OCI-LY7 (cell line): ENCODE measurements around the gene FGF2. TPM values are rescaled to one million over a fixed set of nuclear protein-coding genes. Genes with fewer than 3 reads are reported as not detected.

Source experiments
- BruUV-seq: library from RNA; stranded (reverse); fragments of 400-500 nt; replicated peaks from 2 replicates; lab custom pipeline; 2021; lab: Mats Ljungman, UMichigan
- CTCF ChIA-PET: fragments of 300-600 bp; sonication (Branson Sonifier 250); formaldehyde crosslinking; loops from one replicate; lab custom pipeline; 2022; ENCODE audit warnings: antibody characterized with exemption; ENCODE audit not compliant: unreplicated experiment; lab: Charles Lee
- POLR2A ChIA-PET: fragments of 300-600 bp; sonication (Branson Sonifier 250); formaldehyde crosslinking; loops from one replicate; lab custom pipeline; 2022; ENCODE audit warnings: antibody characterized with exemption; lab: Charles Lee
- DNase-seq: peaks from one replicate; pipeline ENCODE4 v3.0.0-alpha.2; 2015; ENCODE audit warnings: low spot score
- H2AFZ ChIP-seq: fragments of 200-600 bp; sonication (generic), shearing (Covaris generic); 2 replicates; pipeline ENCODE4 v1.6.1; 2014; ENCODE audit warnings: mild to moderate bottlenecking, antibody characterized with exemption, low read length, moderate library complexity
- H3K27ac ChIP-seq: fragments of 200-600 bp; sonication (generic); 2 replicates; pipeline ENCODE4 v1.5.1; 2014; ENCODE audit warnings: mixed run types, low read depth, mild to moderate bottlenecking, moderate library complexity, low read length, inconsistent platforms; ENCODE audit not compliant: poor library complexity, severe bottlenecking
- H3K36me3 ChIP-seq: fragments of 200-600 bp; sonication (generic); 2 replicates; pipeline ENCODE4 v1.6.1; 2014; ENCODE audit warnings: mild to moderate bottlenecking, antibody characterized with exemption, low read length, moderate library complexity, mixed read lengths; ENCODE audit not compliant: insufficient read depth
- H3K4me1 ChIP-seq: fragments of 200-600 bp; sonication (generic); 2 replicates; pipeline ENCODE4 v1.5.1; 2014; ENCODE audit warnings: mild to moderate bottlenecking, low read length; ENCODE audit not compliant: insufficient read depth, poor library complexity, severe bottlenecking
- H3K4me2 ChIP-seq: fragments of 200-600 bp; sonication (generic); 2 replicates; pipeline ENCODE4 v1.6.1; 2014; ENCODE audit warnings: mild to moderate bottlenecking, low read length
- H3K4me3 ChIP-seq: fragments of 200-600 bp; sonication (generic); 2 replicates; pipeline ENCODE4 v1.5.1; 2014; ENCODE audit warnings: mild to moderate bottlenecking, low read depth, low read length; ENCODE audit not compliant: poor library complexity, severe bottlenecking
- H3K79me2 ChIP-seq: fragments of 200-600 bp; sonication (generic); 2 replicates; pipeline ENCODE4 v1.6.1; 2016; ENCODE audit warnings: low read depth, mild to moderate bottlenecking, low read length, moderate library complexity, mixed read lengths; ENCODE audit not compliant: insufficient read depth
- H3K9me2 ChIP-seq: fragments of 200-600 bp; sonication (generic); 2 replicates; pipeline ENCODE4 v1.6.1; 2016; ENCODE audit warnings: mild to moderate bottlenecking, low read length, mixed read lengths; ENCODE audit not compliant: insufficient read depth
- H3K9me3 ChIP-seq: fragments of 200-600 bp; sonication (generic); 2 replicates; pipeline ENCODE4 v1.6.1; 2014; ENCODE audit warnings: mild to moderate bottlenecking, mixed run types, low read length, mixed read lengths
- H4K20me1 ChIP-seq: fragments of 200-600 bp; sonication (generic); 2 replicates; pipeline ENCODE4 v1.6.1; 2014; ENCODE audit warnings: mild to moderate bottlenecking, antibody characterized with exemption, low read length, moderate library complexity, mixed read lengths; ENCODE audit not compliant: insufficient read depth
- EZH2phosphoT487 ChIP-seq: fragments of 200-600 bp; sonication (generic); IDR thresholded peaks from 2 replicates; pipeline ENCODE4 v1.6.1; 2018; ENCODE audit warnings: low read depth, borderline replicate concordance, mild to moderate bottlenecking, mixed run types, antibody characterized with exemption, low read length, moderate library complexity, mixed read lengths
- intact Hi-C: fragments of 100-400 bp; cut with micrococcal nuclease; formaldehyde crosslinking; loops from one replicate; pipeline ENCODE4 v1.10.0; 2022; ENCODE audit not compliant: unreplicated experiment
- total RNA-seq, 2 experiments: library from RNA; depleted of rRNA in 1 of 2; stranded (reverse); fragments of >200 nt in 1 of 2; shearing (Covaris generic) in 1 of 2; gene quantifications; 2 replicates each; pipeline ENCODE4 v1.2.3, GENCODE V29; 2014 to 2022
- TF ChIP-seq, protein P1 (sequence below): fragments of 200-600 bp; sonication (generic); conservative IDR thresholded peaks from 2 replicates; pipeline ENCODE4 v1.5.1; 2014; ENCODE audit warnings: mild to moderate bottlenecking, antibody characterized with exemption, low read length, moderate library complexity, mixed read lengths

The FGF2 gene
- total RNA-seq, 2 experiments from 2014 or later = 0.53 TPM; not detected in 1

DNA sequence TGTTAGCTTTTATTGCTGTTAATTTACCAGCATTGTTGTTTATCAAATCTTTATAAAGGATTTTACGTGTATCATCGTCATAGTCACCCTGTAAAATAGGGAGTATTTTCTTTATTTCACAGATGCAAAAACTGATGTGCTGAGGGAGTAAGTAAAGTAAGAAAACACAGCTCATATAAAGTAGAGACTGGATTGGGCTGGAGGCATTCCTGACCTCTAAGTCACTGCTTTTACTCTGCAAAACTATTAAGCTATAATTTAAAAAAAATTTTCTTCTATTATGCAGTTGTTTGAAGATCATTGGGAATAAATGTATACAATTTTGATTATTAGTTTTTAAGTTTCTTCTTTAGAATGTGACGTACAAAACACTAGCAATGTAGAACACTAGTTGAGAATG is 49.8 kb downstream of the FGF2 start:
- H3K9me3 ChIP-seq = no peaks in the 10 kb centered on the region
- BruUV-seq = no TSS peak
- no peak overlapping the region for H3K4me2 ChIP-seq
- no peak overlapping the region for H2AFZ ChIP-seq
- CTCF ChIA-PET = no interaction called here
- no peaks in the 10 kb centered on the region for H3K9me2 ChIP-seq
- H4K20me1 ChIP-seq = no peaks in the 10 kb centered on the region
- H3K36me3 ChIP-seq = no peaks in the 10 kb centered on the region
- DNase-seq = no peak
- H3K4me3 ChIP-seq = no peak overlapping the region
- POLR2A ChIA-PET = interaction anchor here (0.7 to 1.0 kb wide), 6 partner anchors 10 to 1015 kb away, joined by 3 to 4 read pairs (median 3); no protein-coding TSS in a partner anchor
- H3K4me1 ChIP-seq = no peaks in the 10 kb centered on the region
- TF ChIP-seq, protein P1, sequence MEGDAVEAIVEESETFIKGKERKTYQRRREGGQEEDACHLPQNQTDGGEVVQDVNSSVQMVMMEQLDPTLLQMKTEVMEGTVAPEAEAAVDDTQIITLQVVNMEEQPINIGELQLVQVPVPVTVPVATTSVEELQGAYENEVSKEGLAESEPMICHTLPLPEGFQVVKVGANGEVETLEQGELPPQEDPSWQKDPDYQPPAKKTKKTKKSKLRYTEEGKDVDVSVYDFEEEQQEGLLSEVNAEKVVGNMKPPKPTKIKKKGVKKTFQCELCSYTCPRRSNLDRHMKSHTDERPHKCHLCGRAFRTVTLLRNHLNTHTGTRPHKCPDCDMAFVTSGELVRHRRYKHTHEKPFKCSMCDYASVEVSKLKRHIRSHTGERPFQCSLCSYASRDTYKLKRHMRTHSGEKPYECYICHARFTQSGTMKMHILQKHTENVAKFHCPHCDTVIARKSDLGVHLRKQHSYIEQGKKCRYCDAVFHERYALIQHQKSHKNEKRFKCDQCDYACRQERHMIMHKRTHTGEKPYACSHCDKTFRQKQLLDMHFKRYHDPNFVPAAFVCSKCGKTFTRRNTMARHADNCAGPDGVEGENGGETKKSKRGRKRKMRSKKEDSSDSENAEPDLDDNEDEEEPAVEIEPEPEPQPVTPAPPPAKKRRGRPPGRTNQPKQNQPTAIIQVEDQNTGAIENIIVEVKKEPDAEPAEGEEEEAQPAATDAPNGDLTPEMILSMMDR = no peak
- no peak for TF ChIP-seq EZH2phosphoT487
- H3K27ac ChIP-seq = no peak overlapping the region
- H3K79me2 ChIP-seq = no peaks in the 10 kb centered on the region
- intact Hi-C loops = no loop called here

DNA sequence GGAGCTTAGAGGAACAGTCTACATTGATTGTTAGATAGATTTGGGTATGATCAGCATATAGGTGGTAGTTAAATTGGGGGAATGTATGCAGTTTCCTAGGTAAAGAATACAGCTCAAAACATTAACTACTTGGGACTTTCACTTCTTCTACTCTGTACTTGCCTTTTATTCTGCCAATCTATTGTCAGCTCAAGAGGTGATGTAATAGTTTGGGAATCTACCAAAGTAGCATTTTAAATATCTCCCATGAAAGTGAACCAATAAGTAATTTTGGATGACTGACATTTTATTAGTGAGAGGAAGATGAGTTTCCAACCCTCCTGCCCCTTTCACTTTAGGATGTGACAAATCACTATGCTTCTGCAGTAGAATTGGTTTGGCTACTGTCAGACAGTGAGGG is 52.4 kb downstream of the FGF2 start:
- H3K9me3 ChIP-seq = no peaks in the 10 kb centered on the region
- no peak overlapping the region for H3K4me3 ChIP-seq
- H3K4me1 ChIP-seq = no peaks in the 10 kb centered on the region
- no peak for DNase-seq
- POLR2A ChIA-PET = interaction anchor here (1.0 kb wide), 1 partner anchor 75 kb away, joined by 3 read pairs; no protein-coding TSS in a partner anchor
- no peaks in the 10 kb centered on the region for H3K9me2 ChIP-seq
- CTCF ChIA-PET = no interaction called here
- no TSS peak for BruUV-seq
- intact Hi-C loops = no loop called here
- H2AFZ ChIP-seq = no peak overlapping the region
- H3K79me2 ChIP-seq = no peaks in the 10 kb centered on the region
- H4K20me1 ChIP-seq = no peaks in the 10 kb centered on the region
- H3K36me3 ChIP-seq = no peaks in the 10 kb centered on the region
- TF ChIP-seq, protein P1 = no peak
- no peak for TF ChIP-seq EZH2phosphoT487
- H3K4me2 ChIP-seq = no peak overlapping the region
- H3K27ac ChIP-seq = no peak overlapping the region

DNA sequence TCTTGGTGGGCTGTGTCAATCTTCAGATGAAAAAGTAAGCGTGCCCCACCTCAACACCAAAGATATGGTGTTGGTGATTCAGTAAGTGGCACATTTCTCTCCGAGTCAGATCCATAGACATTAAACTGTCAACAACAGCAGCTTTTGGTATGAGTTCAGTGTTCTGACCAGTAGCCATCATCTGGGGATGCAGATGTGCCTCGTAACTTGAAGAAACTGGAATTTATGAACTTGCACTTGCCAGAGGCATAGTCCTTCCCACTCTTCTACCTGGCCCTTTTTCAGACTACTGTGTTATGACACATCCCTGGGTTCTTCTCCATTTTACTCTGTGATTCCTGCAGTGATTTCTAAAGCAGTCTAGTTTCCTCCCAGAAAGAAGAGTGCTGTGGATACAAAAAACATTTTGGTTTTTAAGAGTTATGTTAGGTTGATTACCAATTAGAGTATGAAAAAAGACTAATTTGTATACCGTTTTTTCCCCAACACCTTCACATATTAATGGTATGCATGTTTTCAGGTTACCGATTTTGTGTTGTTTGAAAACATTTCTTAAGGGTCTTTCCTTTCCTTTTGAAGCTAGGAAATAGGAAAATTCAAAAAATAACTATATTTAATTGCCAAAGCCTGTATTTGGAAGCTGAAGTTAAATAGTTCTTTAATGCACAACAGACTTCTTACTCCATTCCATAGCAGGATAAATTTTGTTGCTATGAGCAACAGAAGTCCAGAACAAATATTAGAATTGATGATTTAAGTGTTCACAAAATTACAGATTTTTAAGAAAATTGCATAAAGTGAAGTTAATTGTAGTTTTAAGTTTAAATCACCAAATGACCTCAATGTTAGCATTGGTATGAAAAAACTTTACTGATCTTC is 56.5 kb downstream of the FGF2 start:
- Histone ChIP-seq H3K4me1 (no peaks in the 10 kb centered on the region), H3K9me3 (no peaks in the 10 kb centered on the region), H3K9me2 (no peaks in the 10 kb centered on the region), H3K27ac (no peak overlapping the region), H3K79me2 (no peaks in the 10 kb centered on the region), H3K4me3 (no peak overlapping the region), H2AFZ (no peak overlapping the region), H4K20me1 (no peaks in the 10 kb centered on the region), H3K4me2 (no peak overlapping the region), H3K36me3 (no peaks in the 10 kb centered on the region)
- ChIA-PET CTCF (no interaction called here), POLR2A (no interaction called here)
- no peak for DNase-seq
- intact Hi-C loops = no loop called here
- TF ChIP-seq, protein P1 = no peak
- BruUV-seq = no TSS peak
